Measurements from ENCODE around the gene SUMF1. TPM values are rescaled to one million over a fixed set of nuclear protein-coding genes. Genes with fewer than 3 reads are reported as not detected.

SUMF1 gene
- total RNA-seq, 2 experiments from 2014 or later = 6.4 to 6.6 TPM

DNA sequence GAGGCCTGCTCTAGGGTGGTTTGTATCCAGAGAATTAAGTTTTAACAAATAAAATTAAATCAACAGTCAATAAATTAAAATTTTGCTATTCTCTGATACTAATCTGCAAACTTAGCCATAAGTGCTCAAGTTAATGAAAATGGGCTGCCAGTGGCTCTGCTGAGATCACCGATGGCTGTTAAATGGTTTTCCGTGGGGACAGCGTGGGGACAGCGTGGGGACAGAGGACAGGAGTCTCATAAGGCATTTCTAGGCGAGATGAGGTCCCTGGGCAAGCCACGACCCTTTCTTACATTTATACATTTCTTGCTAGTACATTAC is 110.9 kb downstream of the SUMF1 start:
- ChIA-PET CTCF (interaction anchor here (1.2 kb wide), 1 partner anchor 277 kb away, joined by 4 read pairs; no protein-coding TSS in a partner anchor), POLR2A (no interaction called here)
- Mint-ChIP-seq H3K36me3 (ENCODE audit: low read depth) (peaks cover 2% of the 10 kb centered on the region), H3K27ac (no peak overlapping the region), H3K4me1 (ENCODE audit: low read depth) (peaks cover 13% of the 10 kb centered on the region), H3K4me3 (no peak overlapping the region), H3K9me3 (peaks cover 1% of the 10 kb centered on the region), H3K27me3 (no peaks in the 10 kb centered on the region)
- DNase-seq (no peak), ATAC-seq (no peak)
- TF ChIP-seq, protein P1, sequence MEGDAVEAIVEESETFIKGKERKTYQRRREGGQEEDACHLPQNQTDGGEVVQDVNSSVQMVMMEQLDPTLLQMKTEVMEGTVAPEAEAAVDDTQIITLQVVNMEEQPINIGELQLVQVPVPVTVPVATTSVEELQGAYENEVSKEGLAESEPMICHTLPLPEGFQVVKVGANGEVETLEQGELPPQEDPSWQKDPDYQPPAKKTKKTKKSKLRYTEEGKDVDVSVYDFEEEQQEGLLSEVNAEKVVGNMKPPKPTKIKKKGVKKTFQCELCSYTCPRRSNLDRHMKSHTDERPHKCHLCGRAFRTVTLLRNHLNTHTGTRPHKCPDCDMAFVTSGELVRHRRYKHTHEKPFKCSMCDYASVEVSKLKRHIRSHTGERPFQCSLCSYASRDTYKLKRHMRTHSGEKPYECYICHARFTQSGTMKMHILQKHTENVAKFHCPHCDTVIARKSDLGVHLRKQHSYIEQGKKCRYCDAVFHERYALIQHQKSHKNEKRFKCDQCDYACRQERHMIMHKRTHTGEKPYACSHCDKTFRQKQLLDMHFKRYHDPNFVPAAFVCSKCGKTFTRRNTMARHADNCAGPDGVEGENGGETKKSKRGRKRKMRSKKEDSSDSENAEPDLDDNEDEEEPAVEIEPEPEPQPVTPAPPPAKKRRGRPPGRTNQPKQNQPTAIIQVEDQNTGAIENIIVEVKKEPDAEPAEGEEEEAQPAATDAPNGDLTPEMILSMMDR (IDR thresholded peaks at IDR 0.05) = no peak
- intact Hi-C loops (cut with micrococcal nuclease) = no loop called here

DNA sequence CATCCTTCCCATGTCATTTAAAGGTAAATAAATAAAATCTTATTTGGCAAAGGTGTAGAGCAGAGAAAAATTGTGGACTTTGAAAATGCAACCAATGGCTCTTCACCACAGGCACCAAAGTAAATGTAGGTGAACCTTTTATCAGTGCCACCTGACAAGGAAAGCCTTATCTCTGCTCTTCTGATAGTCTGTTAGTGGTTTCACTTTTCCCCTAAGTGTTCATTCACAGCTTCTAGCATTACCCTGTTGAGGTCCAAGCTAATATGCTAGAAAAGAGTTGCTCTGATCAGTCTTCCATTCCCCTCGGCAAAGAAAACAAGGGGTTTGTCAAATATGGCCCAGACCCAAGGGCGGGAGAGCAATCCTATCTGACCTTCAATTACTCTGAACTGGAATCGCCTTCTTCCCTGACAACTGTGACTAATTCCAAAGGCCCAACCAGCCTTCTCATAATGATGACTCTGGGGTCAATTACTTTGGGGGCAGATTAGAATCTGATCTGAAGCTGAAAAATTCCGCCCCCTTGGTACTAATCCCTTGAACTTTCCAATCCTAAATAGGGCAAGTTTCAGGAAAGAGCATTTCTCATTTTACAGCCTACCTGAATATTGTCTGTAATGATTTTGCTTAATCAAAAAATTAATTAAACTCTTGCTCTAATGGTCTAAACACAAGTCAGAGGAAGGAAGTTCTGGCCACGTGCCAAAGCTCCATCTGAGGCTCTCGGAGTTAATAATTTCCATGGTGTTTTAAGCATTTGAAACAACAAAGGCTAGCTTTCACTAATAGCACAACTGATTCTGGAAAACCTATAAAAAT is 111.5 kb downstream of the SUMF1 start:
- Mint-ChIP-seq H3K27ac (no peak overlapping the region), H3K27me3 (no peaks in the 10 kb centered on the region), H3K4me3 (no peak overlapping the region), H3K4me1 (ENCODE audit: low read depth) (peaks cover 18% of the 10 kb centered on the region), H3K36me3 (ENCODE audit: low read depth) (peaks cover 1% of the 10 kb centered on the region), H3K9me3 (peaks cover 1% of the 10 kb centered on the region)
- DNase-seq (no peak), ATAC-seq (no peak)
- ChIA-PET CTCF (interaction anchor here (1.2 kb wide), 1 partner anchor 278 kb away, joined by 4 read pairs; no protein-coding TSS in a partner anchor), POLR2A (no interaction called here)
- intact Hi-C loops (cut with micrococcal nuclease) = no loop called here
- TF ChIP-seq, protein P1 (IDR thresholded peaks at IDR 0.05) = no peak

DNA sequence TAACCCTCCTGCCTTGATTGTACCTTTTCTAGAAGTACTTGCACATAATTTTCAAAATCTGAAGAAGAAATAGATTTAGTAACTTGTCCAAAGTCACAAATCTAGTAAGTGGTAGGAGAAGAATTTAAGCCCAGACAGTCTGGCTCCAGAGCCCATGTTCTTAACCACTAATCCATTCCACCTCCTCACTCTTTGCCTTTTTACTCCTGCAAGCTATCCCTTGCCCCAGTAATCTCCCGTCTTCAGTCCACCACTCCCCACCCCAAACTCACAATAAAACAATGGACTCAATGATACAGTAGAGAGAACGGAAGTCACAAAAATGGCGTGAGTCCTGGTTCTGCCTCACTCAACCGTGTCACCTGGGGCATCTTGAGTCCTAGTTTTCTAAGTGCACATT is 115.2 kb downstream of the SUMF1 start:
- intact Hi-C loops (cut with micrococcal nuclease) = loop anchor here (1.0 to 5.0 kb wide), 4 partner anchors 35 to 281 kb away; partner anchors contain the start of gene ITPR1
- Mint-ChIP-seq H3K27me3 (no peaks in the 10 kb centered on the region), H3K36me3 (ENCODE audit: low read depth) (peaks cover 2% of the 10 kb centered on the region), H3K4me3 (peak overlapping the region; percentile 67), H3K27ac (peak overlapping the region; percentile 81), H3K9me3 (no peaks in the 10 kb centered on the region), H3K4me1 (ENCODE audit: low read depth) (peaks cover 19% of the 10 kb centered on the region)
- POLR2A ChIA-PET = interaction anchor here (1.8 to 2.9 kb wide), 2 partner anchors 10 to 141 kb away, joined by 5 to 9 read pairs; partner anchors contain the start of gene ITPR1
- CTCF ChIA-PET = interaction anchor here (0.9 to 3.6 kb wide), 27 partner anchors 11 to 771 kb away, joined by 3 to 68 read pairs (median 7); partner anchors contain the start of gene ITPR1
- TF ChIP-seq, protein P1 (IDR thresholded peaks at IDR 0.05) = no peak
- DNase-seq (no peak), ATAC-seq (no peak)

DNA sequence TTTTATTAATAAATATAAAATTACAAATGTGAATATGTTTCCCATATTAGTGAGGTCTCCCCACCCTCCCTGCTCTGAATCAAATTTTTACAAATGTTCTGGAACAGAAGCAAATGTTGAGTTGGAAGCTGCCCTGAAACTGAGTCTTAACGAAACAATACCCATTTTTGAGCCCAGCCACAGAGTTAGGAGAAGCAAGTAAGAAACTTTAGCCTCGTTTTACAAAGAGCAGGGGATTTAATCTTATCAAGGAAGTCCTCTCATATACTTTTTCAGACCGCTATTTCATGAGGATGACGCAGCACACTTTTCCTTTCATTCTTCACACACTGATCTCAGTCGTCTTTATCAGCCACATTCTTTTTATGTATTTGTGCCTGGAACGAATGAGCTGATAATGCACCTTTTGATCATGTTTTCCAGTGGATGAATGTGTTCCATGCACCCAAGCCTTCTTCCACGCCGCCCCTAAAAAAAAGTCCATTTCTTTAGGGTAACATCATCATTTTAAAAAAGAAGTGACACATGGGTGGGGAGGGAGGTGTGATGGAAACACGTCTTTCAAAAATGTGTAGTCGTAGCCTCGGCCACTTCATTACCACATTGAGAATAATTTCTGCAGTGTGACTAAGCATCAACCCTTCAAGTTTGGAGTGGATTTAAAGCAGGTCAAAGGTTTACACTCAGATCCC is 115.8 kb downstream of the SUMF1 start:
- TF ChIP-seq, protein P1 (IDR thresholded peaks at IDR 0.05) = peak; percentile 47
- ATAC-seq (peak; percentile 84), DNase-seq (peak; percentile 47)
- H3K9me3 Mint-ChIP-seq = no peaks in the 10 kb centered on the region
- H3K36me3 Mint-ChIP-seq (ENCODE audit: low read depth) = peaks cover 2% of the 10 kb centered on the region
- POLR2A ChIA-PET = interaction anchor here (0.7 to 2.9 kb wide), 6 partner anchors 10 to 172 kb away, joined by 3 to 9 read pairs (median 5); partner anchors contain the start of gene ITPR1
- H3K27me3 Mint-ChIP-seq = no peaks in the 10 kb centered on the region
- H3K4me3 Mint-ChIP-seq = peak overlapping the region; percentile 67
- intact Hi-C loops (cut with micrococcal nuclease) = loop anchor here (1.0 to 5.0 kb wide), 4 partner anchors 36 to 282 kb away; partner anchors contain the start of gene ITPR1
- peak overlapping the region; percentile 81 for H3K27ac Mint-ChIP-seq
- peaks cover 19% of the 10 kb centered on the region for H3K4me1 Mint-ChIP-seq (ENCODE audit: low read depth)
- CTCF ChIA-PET = interaction anchor here (0.6 to 3.6 kb wide), 62 partner anchors 9 to 772 kb away, joined by 3 to 68 read pairs (median 5); partner anchors contain the start of genes ITPR1 and SUMF1
